GM23338 (cell line): Measurements from ENCODE around the gene SH3TC1. TPM values are rescaled to one million over a fixed set of nuclear protein-coding genes. Genes with fewer than 3 reads are reported as not detected.
A peak's percentile ranks its signal among the peaks of the same experiment; 100 is the strongest.

Experiments used
- ATAC-seq: fragments of 200-7000 bp; cut with Tn5 transposase; 3 replicates; pipeline ENCODE4 v1.9.1; 2020
- DNase-seq: peaks from one replicate; pipeline ENCODE4 v3.0.0-alpha.2; 2015; ENCODE audit warnings: low spot score
- H2AFZ ChIP-seq: fragments of 200-600 bp; sonication (generic); 2 replicates; pipeline ENCODE4 v1.8.0; 2016; ENCODE audit warnings: antibody characterized with exemption, mild to moderate bottlenecking, moderate library complexity
- H3F3A ChIP-seq: fragments of 200-600 bp; sonication (generic); replicated peaks from 2 replicates; pipeline ENCODE4 v1.8.0; 2017; ENCODE audit warnings: antibody characterized with exemption, mixed run types, low read depth
- H3K27ac ChIP-seq: fragments of 200-600 bp; sonication (generic); 2 replicates; pipeline ENCODE4 v1.6.1; 2016; ENCODE audit warnings: low read depth
- H3K27me3 ChIP-seq: fragments of 200-600 bp; sonication (generic); 2 replicates; pipeline ENCODE4 v1.8.0; 2016; ENCODE audit warnings: mild to moderate bottlenecking, mixed run types, moderate library complexity; ENCODE audit not compliant: insufficient read depth
- H3K36me3 ChIP-seq: fragments of 200-600 bp; sonication (generic); 2 replicates; pipeline ENCODE4 v1.8.0; 2016; ENCODE audit warnings: mild to moderate bottlenecking; ENCODE audit not compliant: insufficient read depth
- H3K4me1 ChIP-seq: fragments of 200-600 bp; sonication (generic); 2 replicates; pipeline ENCODE4 v1.8.0; 2016; ENCODE audit warnings: mild to moderate bottlenecking, moderate library complexity; ENCODE audit not compliant: insufficient read depth
- H3K4me2 ChIP-seq: fragments of 200-600 bp; sonication (generic); 2 replicates; pipeline ENCODE4 v1.7.1; 2017; ENCODE audit warnings: mixed run types
- H3K4me3 ChIP-seq: fragments of 200-600 bp; sonication (generic); 2 replicates; pipeline ENCODE4 v1.6.1; 2016; ENCODE audit warnings: mixed run types
- H3K79me2 ChIP-seq: fragments of 200-600 bp; sonication (generic); replicated peaks from 2 replicates; pipeline ENCODE4 v1.8.0; 2017; ENCODE audit warnings: mild to moderate bottlenecking; ENCODE audit not compliant: insufficient read depth
- H3K9me2 ChIP-seq: fragments of 200-600 bp; sonication (generic); 2 replicates; pipeline ENCODE4 v1.8.0; 2017; ENCODE audit not compliant: insufficient read depth
- H4K20me1 ChIP-seq: fragments of 200-600 bp; sonication (generic); replicated peaks from 2 replicates; pipeline ENCODE4 v1.8.0; 2017; ENCODE audit warnings: mild to moderate bottlenecking; ENCODE audit not compliant: insufficient read depth
- H3K27ac Mint-ChIP-seq: 2 replicates; pipeline ENCODE4 v1.8.0; 2020; ENCODE audit warnings: inconsistent platforms, mild to moderate bottlenecking, moderate library complexity, mixed read lengths
- H3K27me3 Mint-ChIP-seq: 3 replicates; pipeline ENCODE4 v1.8.0; 2022; ENCODE audit warnings: low read depth, mild to moderate bottlenecking, moderate library complexity, mixed read lengths, inconsistent platforms; ENCODE audit not compliant: insufficient read depth, poor library complexity
- H3K36me3 Mint-ChIP-seq: 3 replicates; pipeline ENCODE4 v1.8.0; 2021; ENCODE audit warnings: low read depth, mild to moderate bottlenecking, inconsistent platforms, moderate library complexity, mixed read lengths
- H3K4me1 Mint-ChIP-seq: 3 replicates; pipeline ENCODE4 v1.8.0; 2020; ENCODE audit warnings: mild to moderate bottlenecking, inconsistent platforms, mixed read lengths
- H3K4me3 Mint-ChIP-seq: 3 replicates; pipeline ENCODE4 v1.8.0; 2021; ENCODE audit warnings: moderate library complexity, mild to moderate bottlenecking, inconsistent platforms, mixed read lengths
- H3K9me3 Mint-ChIP-seq: 3 replicates; pipeline ENCODE4 v1.8.0; 2020; ENCODE audit warnings: moderate library complexity, mild to moderate bottlenecking, inconsistent platforms, mixed read lengths
- CREB1 ChIP-seq: fragments of 250-450 bp; sonication (Bioruptor Pico); IDR thresholded peaks from 2 replicates; pipeline ENCODE4 v1.5.0; 2020; ENCODE audit warnings: low read depth, mild to moderate bottlenecking, moderate library complexity
- CTCF ChIP-seq, 2 experiments: fragments of 200-600 bp in 1 of 2; sonication (generic) in 1 of 2; conservative IDR thresholded peaks; 2 replicates each; pipeline versions ENCODE4 v1.5.1 to v1.6.1; 2016 to 2017; ENCODE audit warnings: antibody characterized with exemption in 2 of 2, low read depth in 2 of 2, mild to moderate bottlenecking in 2 of 2, moderate library complexity in 1 of 2
- EZH2 ChIP-seq: fragments of 200-600 bp; sonication (generic); IDR thresholded peaks from one replicate; pipeline ENCODE4 v1.8.0; 2017; ENCODE audit warnings: antibody characterized with exemption, mild to moderate bottlenecking, low read depth; ENCODE audit not compliant: unreplicated experiment
- JUNB ChIP-seq: IDR thresholded peaks from one replicate; pipeline ENCODE4 v1.6.1; 2016; ENCODE audit warnings: antibody characterized with exemption; ENCODE audit not compliant: unreplicated experiment
- NANOG ChIP-seq: IDR thresholded peaks from 2 replicates; pipeline ENCODE4 v1.6.1; 2016; ENCODE audit warnings: antibody characterized with exemption, borderline replicate concordance
- polyA plus RNA-seq: library from polyadenylated mRNA; unstranded; fragments of >200 nt; fragmentation: Nextera tagmentation; extraction: Ambion mirVana; gene quantifications from 2 replicates; pipeline ENCODE4 v1.2.1, GENCODE V29; 2016
- total RNA-seq: library from RNA; depleted of rRNA; stranded (reverse); fragments of >200 nt; shearing (Covaris generic); gene quantifications from 2 replicates; pipeline ENCODE4 v1.2.3, GENCODE V29; 2014
- TF ChIP-seq, protein P1 (sequence below): IDR thresholded peaks from one replicate; pipeline ENCODE4 v1.6.1; 2018; ENCODE audit warnings: antibody characterized with exemption; ENCODE audit not compliant: unreplicated experiment

SH3TC1 gene
- total and polyA plus RNA-seq, 2 experiments from 2014 or later: 0.07 TPM; not detected in 1

DNA sequence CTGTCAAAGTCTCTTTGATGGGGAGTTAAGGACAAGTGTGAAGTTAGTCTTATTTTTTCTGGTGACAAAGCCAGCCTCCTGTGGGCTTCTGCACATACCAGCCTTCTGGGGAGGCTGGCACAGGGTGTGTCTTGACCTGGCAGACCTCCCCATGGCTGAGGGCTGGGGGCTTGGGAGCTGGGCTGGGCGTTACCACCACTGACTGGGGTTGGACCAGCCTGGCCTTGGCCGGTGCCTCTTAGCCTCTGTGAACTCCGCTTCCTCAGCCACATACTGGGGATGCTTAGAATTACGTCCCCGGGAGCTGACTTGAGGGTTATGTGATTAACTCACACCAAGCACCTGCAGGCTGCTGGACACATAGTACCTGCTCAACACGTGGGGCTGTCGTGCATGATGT lies 14.0 kb downstream of the SH3TC1 start:
- H3K27me3 Mint-ChIP-seq: peaks cover 8% of the 10 kb centered on the region
- H3K9me2 ChIP-seq: no peaks in the 10 kb centered on the region
- ATAC-seq: peak; percentile 12; the same call in 2 of the 3 replicates
- H3K79me2 ChIP-seq: no peaks in the 10 kb centered on the region
- H3K36me3 ChIP-seq: no peaks in the 10 kb centered on the region
- no peak overlapping the region for H3K4me3 ChIP-seq
- H3K9me3 Mint-ChIP-seq: no peaks in the 10 kb centered on the region
- TF ChIP-seq CTCF (conservative IDR thresholded peaks at IDR 0.05; ENCODE audit: low read depth in 2 of 2): no peak
- TF ChIP-seq EZH2: no peak
- no peak for TF ChIP-seq JUNB
- TF ChIP-seq CREB1 (CRISPR knock-in tag): no peak
- H3K4me1 Mint-ChIP-seq: peaks cover 21% of the 10 kb centered on the region
- H3K27ac ChIP-seq: no peak overlapping the region
- H3K4me1 ChIP-seq: no peaks in the 10 kb centered on the region
- H3K36me3 Mint-ChIP-seq: no peaks in the 10 kb centered on the region
- DNase-seq: no peak
- no peaks in the 10 kb centered on the region for H4K20me1 ChIP-seq
- H3K4me2 ChIP-seq: no peak overlapping the region
- H3K27me3 ChIP-seq: no peaks in the 10 kb centered on the region
- no peak overlapping the region for H3K4me3 Mint-ChIP-seq
- no peak overlapping the region for H2AFZ ChIP-seq
- H3K27ac Mint-ChIP-seq: no peak overlapping the region
- H3F3A ChIP-seq: no peaks in the 10 kb centered on the region

- no peak overlapping the region for H3K27ac Mint-ChIP-seq
- Histone ChIP-seq H3K36me3 (no peaks in the 10 kb centered on the region), H3K27me3 (no peaks in the 10 kb centered on the region), H3K4me1 (no peaks in the 10 kb centered on the region), H3K4me2 (no peak overlapping the region), H3K9me2 (no peaks in the 10 kb centered on the region), H4K20me1 (no peaks in the 10 kb centered on the region), H3F3A (no peaks in the 10 kb centered on the region), H2AFZ (no peak overlapping the region), H3K79me2 (no peaks in the 10 kb centered on the region), H3K27ac (no peak overlapping the region), H3K4me3 (no peak overlapping the region)
- no peak overlapping the region for H3K4me3 Mint-ChIP-seq
- DNase-seq (no peak), ATAC-seq (no peak)
- no peaks in the 10 kb centered on the region for H3K9me3 Mint-ChIP-seq
- peaks cover 7% of the 10 kb centered on the region for H3K27me3 Mint-ChIP-seq
- H3K4me1 Mint-ChIP-seq: peaks cover 18% of the 10 kb centered on the region
- H3K36me3 Mint-ChIP-seq: no peaks in the 10 kb centered on the region
- TF ChIP-seq, protein P1, sequence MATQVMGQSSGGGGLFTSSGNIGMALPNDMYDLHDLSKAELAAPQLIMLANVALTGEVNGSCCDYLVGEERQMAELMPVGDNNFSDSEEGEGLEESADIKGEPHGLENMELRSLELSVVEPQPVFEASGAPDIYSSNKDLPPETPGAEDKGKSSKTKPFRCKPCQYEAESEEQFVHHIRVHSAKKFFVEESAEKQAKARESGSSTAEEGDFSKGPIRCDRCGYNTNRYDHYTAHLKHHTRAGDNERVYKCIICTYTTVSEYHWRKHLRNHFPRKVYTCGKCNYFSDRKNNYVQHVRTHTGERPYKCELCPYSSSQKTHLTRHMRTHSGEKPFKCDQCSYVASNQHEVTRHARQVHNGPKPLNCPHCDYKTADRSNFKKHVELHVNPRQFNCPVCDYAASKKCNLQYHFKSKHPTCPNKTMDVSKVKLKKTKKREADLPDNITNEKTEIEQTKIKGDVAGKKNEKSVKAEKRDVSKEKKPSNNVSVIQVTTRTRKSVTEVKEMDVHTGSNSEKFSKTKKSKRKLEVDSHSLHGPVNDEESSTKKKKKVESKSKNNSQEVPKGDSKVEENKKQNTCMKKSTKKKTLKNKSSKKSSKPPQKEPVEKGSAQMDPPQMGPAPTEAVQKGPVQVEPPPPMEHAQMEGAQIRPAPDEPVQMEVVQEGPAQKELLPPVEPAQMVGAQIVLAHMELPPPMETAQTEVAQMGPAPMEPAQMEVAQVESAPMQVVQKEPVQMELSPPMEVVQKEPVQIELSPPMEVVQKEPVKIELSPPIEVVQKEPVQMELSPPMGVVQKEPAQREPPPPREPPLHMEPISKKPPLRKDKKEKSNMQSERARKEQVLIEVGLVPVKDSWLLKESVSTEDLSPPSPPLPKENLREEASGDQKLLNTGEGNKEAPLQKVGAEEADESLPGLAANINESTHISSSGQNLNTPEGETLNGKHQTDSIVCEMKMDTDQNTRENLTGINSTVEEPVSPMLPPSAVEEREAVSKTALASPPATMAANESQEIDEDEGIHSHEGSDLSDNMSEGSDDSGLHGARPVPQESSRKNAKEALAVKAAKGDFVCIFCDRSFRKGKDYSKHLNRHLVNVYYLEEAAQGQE: no peak
- TF ChIP-seq CREB1 (CRISPR knock-in tag) (no peak), NANOG (no peak), CTCF (conservative IDR thresholded peaks at IDR 0.05; ENCODE audit: low read depth in 2 of 2) (no peak), EZH2 (no peak)
Measured at GRCh38 chr4:8214136-8214535, 15.0 kb downstream of the SH3TC1 start.
